PC-3 (cell line): ENCODE data around the gene ST3GAL6.

Experiments
- CTCF ChIP-seq: fragments of 300-600 bp; sonication (generic); conservative IDR thresholded peaks from 2 replicates; pipeline ENCODE4 v1.5.1; 2017; ENCODE audit warnings: antibody characterized with exemption, low read depth, mild to moderate bottlenecking, low read length
- EZH2phosphoT487 ChIP-seq: fragments of 300-600 bp; sonication (generic); IDR thresholded peaks from 2 replicates; pipeline ENCODE4 v1.6.1; 2018; ENCODE audit warnings: mild to moderate bottlenecking, antibody characterized with exemption, low read length, borderline replicate concordance

- TF ChIP-seq CTCF = no peak
- TF ChIP-seq EZH2phosphoT487 = no peak
Measured at GRCh38 chr3:98713984-98714383, 49.2 kb upstream of the ST3GAL6 start.
